ENCODE results near the gene P2RY6.

P2RY6 gene

GRCh38 chr11:73338279-73338678 is 66.1 kb downstream of the P2RY6 start:
- Histone ChIP-seq H3K36me3 (ENCODE audit: insufficient read depth) (no peaks in the 10 kb centered on the region), H3K79me2 (ENCODE audit: insufficient read depth, low read depth) (no peaks in the 10 kb centered on the region), H3K4me2 (no peak overlapping the region), H2AFZ (ENCODE audit: low read depth) (no peak overlapping the region), H3K4me1 (ENCODE audit: low read depth, poor library complexity, severe bottlenecking) (peaks cover 3% of the 10 kb centered on the region), H3K27ac (no peak overlapping the region), H4K20me1 (ENCODE audit: insufficient read depth) (no peaks in the 10 kb centered on the region), H3K4me3 (IDR thresholded peaks at IDR 0.05; ENCODE audit: insufficient read depth, low read depth, low read length) (no peak overlapping the region), H3K27me3 (ENCODE audit: insufficient read depth, low read depth) (no peaks in the 10 kb centered on the region), H3K9ac (no peak overlapping the region)
- TF ChIP-seq CTCF (conservative IDR thresholded peaks at IDR 0.05; ENCODE audit: low read depth, low read length): no peak

DNA sequence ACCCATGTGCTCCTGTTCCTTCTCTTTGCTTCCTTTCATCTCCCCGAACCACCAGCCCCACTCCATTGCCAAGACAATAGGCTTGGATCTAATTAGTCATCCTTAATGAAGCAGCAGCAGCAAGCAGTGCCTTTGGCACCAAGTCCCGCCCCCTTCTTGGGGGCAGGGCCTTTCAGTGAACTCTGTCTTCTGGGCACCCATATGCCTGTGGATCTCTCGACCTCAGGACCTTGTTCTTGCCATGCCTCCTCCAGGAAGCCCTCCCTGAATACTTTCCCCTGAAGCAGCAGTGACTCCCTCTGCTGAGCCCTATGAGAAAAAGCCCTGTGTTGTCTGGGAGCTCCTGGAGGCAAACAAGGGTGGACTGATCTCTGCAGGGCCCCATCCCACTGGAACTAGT is 68.0 kb downstream of the P2RY6 start:
- no peaks in the 10 kb centered on the region for H3K79me2 ChIP-seq (ENCODE audit: insufficient read depth, low read depth)
- no peaks in the 10 kb centered on the region for H4K20me1 ChIP-seq (ENCODE audit: insufficient read depth)
- no peak overlapping the region for H3K4me2 ChIP-seq
- no peak overlapping the region for H3K4me3 ChIP-seq (IDR thresholded peaks at IDR 0.05; ENCODE audit: insufficient read depth, low read depth, low read length)
- no peak overlapping the region for H3K27ac ChIP-seq
- no peak overlapping the region for H2AFZ ChIP-seq (ENCODE audit: low read depth)
- no peak overlapping the region for H3K9ac ChIP-seq
- no peaks in the 10 kb centered on the region for H3K36me3 ChIP-seq (ENCODE audit: insufficient read depth)
- no peaks in the 10 kb centered on the region for H3K27me3 ChIP-seq (ENCODE audit: insufficient read depth, low read depth)
- peaks cover 2% of the 10 kb centered on the region for H3K4me1 ChIP-seq (ENCODE audit: low read depth, poor library complexity, severe bottlenecking)
- no peak for TF ChIP-seq CTCF (conservative IDR thresholded peaks at IDR 0.05; ENCODE audit: low read depth, low read length)

DNA sequence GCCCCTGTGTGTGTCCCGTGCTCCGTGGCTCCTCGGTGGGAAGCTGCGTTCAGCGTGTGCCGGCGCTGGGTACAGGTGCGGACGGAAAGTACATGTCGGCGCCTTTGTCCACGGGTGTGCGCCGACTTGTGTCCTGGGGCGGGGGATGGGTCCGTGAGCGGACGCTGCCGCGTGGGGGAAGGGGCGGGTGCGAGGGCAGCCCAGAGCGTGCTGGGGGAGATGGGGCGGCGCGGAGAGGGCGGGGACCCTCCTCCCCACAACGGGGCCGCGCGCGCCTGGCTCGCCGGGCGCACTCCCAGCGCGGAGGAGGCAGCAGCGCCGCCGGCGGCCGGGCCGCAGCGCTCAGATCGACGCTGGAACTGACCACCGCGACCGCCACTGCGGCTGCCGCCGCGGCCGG is 70.5 kb downstream of the P2RY6 start:
- Histone ChIP-seq H3K27me3 (ENCODE audit: insufficient read depth, low read depth) (no peaks in the 10 kb centered on the region), H2AFZ (ENCODE audit: low read depth) (no peak overlapping the region), H3K4me2 (no peak overlapping the region), H3K36me3 (ENCODE audit: insufficient read depth) (no peaks in the 10 kb centered on the region), H4K20me1 (ENCODE audit: insufficient read depth) (no peaks in the 10 kb centered on the region), H3K4me3 (IDR thresholded peaks at IDR 0.05; ENCODE audit: insufficient read depth, low read depth, low read length) (no peak overlapping the region), H3K27ac (no peak overlapping the region), H3K9ac (no peak overlapping the region), H3K79me2 (ENCODE audit: insufficient read depth, low read depth) (no peaks in the 10 kb centered on the region), H3K4me1 (ENCODE audit: low read depth, poor library complexity, severe bottlenecking) (no peaks in the 10 kb centered on the region)
- no peak for TF ChIP-seq CTCF (conservative IDR thresholded peaks at IDR 0.05; ENCODE audit: low read depth, low read length)

DNA sequence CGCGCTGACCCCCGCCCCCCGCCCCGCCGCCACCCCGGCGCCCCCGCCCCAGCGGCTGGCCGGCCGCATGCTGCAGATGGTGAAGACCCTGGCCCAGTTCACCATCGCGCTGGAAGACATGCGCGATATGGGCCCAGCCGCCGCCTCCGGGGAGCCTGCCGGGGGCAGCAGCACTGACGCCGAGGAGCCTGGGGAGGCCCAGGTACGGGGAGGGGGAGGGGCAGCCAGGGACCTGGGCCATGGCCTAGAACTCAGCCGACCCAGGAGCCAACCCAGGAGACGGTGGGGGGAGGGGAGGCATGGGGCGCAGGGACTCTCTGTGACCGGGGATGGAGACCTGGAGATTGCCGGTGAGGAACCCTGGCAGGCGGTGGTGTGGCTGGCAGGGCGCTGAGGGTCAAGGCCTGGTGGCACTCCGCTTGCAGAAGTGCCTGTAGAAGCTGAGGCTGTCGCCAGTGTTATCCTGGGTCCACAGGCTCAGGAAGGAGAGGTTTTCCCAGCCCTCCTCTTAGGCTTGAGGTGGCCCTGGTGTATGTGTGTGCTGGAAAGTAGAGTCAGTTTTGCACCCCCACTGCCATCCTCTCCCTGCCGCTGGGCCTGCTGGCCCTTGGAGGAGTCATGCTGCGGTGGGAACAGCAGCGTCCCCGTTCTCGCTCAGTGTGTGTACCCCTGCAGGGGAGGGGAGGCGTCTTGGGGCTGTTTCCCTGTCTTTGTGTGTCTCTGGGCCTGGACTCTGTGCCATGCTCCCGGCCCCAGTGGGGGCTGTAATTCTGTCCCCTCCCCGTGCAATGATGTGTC is 71.1 kb downstream of the P2RY6 start:
- Histone ChIP-seq H3K36me3 (ENCODE audit: insufficient read depth) (no peaks in the 10 kb centered on the region), H3K4me3 (IDR thresholded peaks at IDR 0.05; ENCODE audit: insufficient read depth, low read depth, low read length) (no peak overlapping the region), H2AFZ (ENCODE audit: low read depth) (no peak overlapping the region), H3K9ac (no peak overlapping the region), H3K27ac (no peak overlapping the region), H3K27me3 (ENCODE audit: insufficient read depth, low read depth) (no peaks in the 10 kb centered on the region), H3K4me2 (no peak overlapping the region), H4K20me1 (ENCODE audit: insufficient read depth) (no peaks in the 10 kb centered on the region), H3K79me2 (ENCODE audit: insufficient read depth, low read depth) (no peaks in the 10 kb centered on the region), H3K4me1 (ENCODE audit: low read depth, poor library complexity, severe bottlenecking) (no peaks in the 10 kb centered on the region)
- no peak for TF ChIP-seq CTCF (conservative IDR thresholded peaks at IDR 0.05; ENCODE audit: low read depth, low read length)
